Measurements from ENCODE around the gene KRT86. TPM values are rescaled to one million over a fixed set of nuclear protein-coding genes. Genes with fewer than 3 reads are reported as not detected.

KRT86 gene
- polyA plus RNA-seq, 1 donor = 0.33 TPM

DNA sequence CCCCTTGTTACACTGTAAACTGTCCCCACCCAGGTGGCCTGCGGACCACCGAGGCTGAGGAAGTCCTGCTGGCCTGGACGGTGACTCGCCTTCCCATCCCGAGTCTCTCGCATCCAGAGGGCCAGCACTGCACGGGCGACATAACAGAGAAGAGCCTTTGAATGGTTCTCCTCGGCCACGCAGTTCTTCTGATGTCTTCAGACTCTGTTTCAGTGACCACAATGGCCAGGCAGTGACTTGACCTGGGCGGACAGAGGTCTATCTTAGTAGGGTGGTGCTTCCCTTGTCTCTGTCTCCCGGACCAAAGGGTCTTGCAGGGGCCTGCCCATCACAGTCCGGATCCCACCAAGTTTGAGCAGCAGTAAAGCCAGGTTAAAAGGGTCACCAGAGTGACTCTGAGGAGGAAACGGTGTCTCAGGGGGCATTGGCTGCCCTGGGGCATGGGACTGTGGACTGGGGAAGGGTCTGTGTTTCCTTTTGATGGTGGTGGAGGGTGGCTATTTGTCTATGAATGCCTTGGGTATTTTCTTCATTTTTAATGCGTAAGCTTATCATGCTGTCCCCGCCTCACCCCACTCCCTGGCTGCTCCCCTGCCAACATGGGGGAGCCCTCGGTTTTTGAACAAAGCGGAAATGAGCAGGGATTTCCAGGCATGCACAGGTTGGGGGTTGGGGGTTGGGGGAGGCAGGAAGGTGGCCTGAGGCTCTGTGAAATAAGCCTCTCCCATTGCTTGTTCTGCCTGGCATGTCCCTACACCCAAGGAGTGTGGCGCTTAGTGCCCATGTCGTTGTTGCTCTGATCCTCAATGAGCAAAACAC, 82.5 kb downstream of the KRT86 start:
- DNase-seq (ENCODE audit: low read depth) = no peak

Other genes starting within 250 kb of the KRT86 start
- gene NR4A1, start 223.2 kb upstream of the KRT86 start, polyA plus RNA-seq (ENCODE audit: insufficient read length) = 50.4 TPM
- gene ATG101, start 204.7 kb upstream of the KRT86 start, polyA plus RNA-seq (ENCODE audit: insufficient read length) = 24.8 TPM
- 0.18 TPM for gene SMIM41, start 194.9 kb upstream of the KRT86 start, polyA plus RNA-seq (ENCODE audit: insufficient read length)
- gene KRT80, start 82.6 kb upstream of the KRT86 start, polyA plus RNA-seq (ENCODE audit: insufficient read length) = 7.0 TPM
- gene KRT7, start 41.4 kb upstream of the KRT86 start, polyA plus RNA-seq (ENCODE audit: insufficient read length) = 0.86 TPM
- gene KRT81, start 16.9 kb downstream of the KRT86 start, polyA plus RNA-seq (ENCODE audit: insufficient read length) = not detected
- not detected for gene KRT83, start 46.8 kb downstream of the KRT86 start, polyA plus RNA-seq (ENCODE audit: insufficient read length)
- not detected for gene KRT85, start 92.8 kb downstream of the KRT86 start, polyA plus RNA-seq (ENCODE audit: insufficient read length)
- not detected for gene KRT84, start 111.0 kb downstream of the KRT86 start, polyA plus RNA-seq (ENCODE audit: insufficient read length)
- gene KRT82, start 131.7 kb downstream of the KRT86 start, polyA plus RNA-seq (ENCODE audit: insufficient read length) = not detected
- not detected for gene KRT75, start 159.7 kb downstream of the KRT86 start, polyA plus RNA-seq (ENCODE audit: insufficient read length)
- not detected for gene KRT6B, start 177.5 kb downstream of the KRT86 start, polyA plus RNA-seq (ENCODE audit: insufficient read length)
- not detected for gene KRT6C, start 199.2 kb downstream of the KRT86 start, polyA plus RNA-seq (ENCODE audit: insufficient read length)
- not detected for gene KRT6A, start 218.6 kb downstream of the KRT86 start, polyA plus RNA-seq (ENCODE audit: insufficient read length)
- 0.24 TPM for gene KRT5, start 245.7 kb downstream of the KRT86 start, polyA plus RNA-seq (ENCODE audit: insufficient read length)